Measurements from ENCODE around the gene MYG1. TPM values are rescaled to one million over a fixed set of nuclear protein-coding genes. Genes with fewer than 3 reads are reported as not detected.
A peak's percentile ranks its signal among the peaks of the same experiment; 100 is the strongest.

The MYG1 gene
- total and polyA plus RNA-seq, 2 of the 4 experiments (the other 2 are of a cell fraction), result 49.8 to 63.7 TPM

DNA sequence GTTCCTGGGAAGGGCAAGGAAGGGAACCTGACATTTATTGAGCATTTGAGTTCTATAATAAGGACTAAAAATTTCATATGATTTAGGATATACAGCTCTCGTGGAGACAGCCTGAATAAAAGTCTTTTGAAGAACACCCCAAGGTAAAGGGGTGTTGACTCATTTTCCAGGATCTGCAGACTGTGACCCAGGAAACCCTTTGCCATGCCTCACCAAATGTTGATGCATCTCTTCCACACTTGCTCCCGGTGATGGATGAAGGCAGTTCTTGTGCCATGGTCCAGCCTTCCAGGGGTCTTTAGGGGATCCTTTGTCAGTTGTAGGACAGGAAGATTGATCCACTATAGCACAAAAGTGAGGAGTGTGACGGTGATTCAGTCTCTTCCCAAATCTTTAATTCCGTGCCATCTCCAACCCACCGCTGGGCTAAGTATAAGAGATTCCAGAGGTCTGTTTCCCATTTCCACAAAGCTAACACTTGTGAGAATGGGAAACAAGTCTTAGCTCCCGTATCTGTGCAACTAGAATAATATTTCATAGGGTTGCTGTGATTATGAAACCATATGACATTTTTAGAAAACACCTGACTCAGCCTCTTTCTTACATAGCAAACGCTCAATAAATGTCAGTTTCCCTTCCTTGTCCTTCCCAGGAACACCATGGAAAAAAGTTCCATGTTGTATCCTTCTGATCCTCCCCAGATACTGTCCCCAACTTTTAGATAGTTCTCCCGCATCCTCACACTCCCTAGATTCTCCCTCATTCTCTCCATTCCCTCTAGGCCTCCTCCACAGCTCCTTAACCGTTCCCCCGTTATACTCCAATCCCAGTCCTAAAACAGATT is 21.1 kb downstream of the MYG1 start:
- Histone ChIP-seq H3K9me1 (ENCODE audit: insufficient read depth, low read length) (peaks cover 9% of the 10 kb centered on the region; the same call in 1 of the 2 replicates), H3K79me1 (ENCODE audit: low read depth in 1 of 2, low read length in 2 of 2) (peaks cover 10 to 27% of the 10 kb centered on the region in 2 experiments), H3K4me3 (ENCODE audit: insufficient read depth, low read depth, low read length) (peak overlapping the region; percentile 83), H3K14ac (replicated peaks; ENCODE audit: low read depth, low read length) (peak overlapping the region; percentile 96), H4K91ac (ENCODE audit: insufficient read depth, low read depth, low read length) (peak overlapping the region; percentile 74), H3K4ac (ENCODE audit: low read depth, low read length) (peak overlapping the region; percentile 91), H2AFZ (replicated peaks; ENCODE audit: low read length, poor library complexity) (peak overlapping the region; percentile 100), H3K56ac (ENCODE audit: extremely low read depth, insufficient read depth, low read length) (peak overlapping the region; percentile 79), H2BK15ac (ENCODE audit: low read depth, low read length) (no peak overlapping the region), H2BK20ac (ENCODE audit: low read depth, low read length) (0 out of 2 replicates have a peak overlapping the region, but pooled peaks have one; percentile 1), H3K27ac (ENCODE audit: insufficient read depth, low read length) (peak overlapping the region; percentile 95), H4K20me1 (ENCODE audit: insufficient read depth, low read length) (no peaks in the 10 kb centered on the region), H3K4me1 (ENCODE audit: control insufficient read depth, insufficient read depth, low read length) (peaks cover 12% of the 10 kb centered on the region), H3K9me3 (ENCODE audit: control insufficient read depth, insufficient read depth, low read length) (no peaks in the 10 kb centered on the region), H3K18ac (ENCODE audit: low read depth, low read length) (peak overlapping the region; percentile 54; the same call in 1 of the 2 replicates), H3K27me3 (ENCODE audit: control insufficient read depth, insufficient read depth, low read length) (no peaks in the 10 kb centered on the region), H2AK5ac (ENCODE audit: low read depth, low read length) (peak overlapping the region; percentile 77), H3K36me3 (ENCODE audit: control insufficient read depth, insufficient read depth, low read length) (peaks cover 8% of the 10 kb centered on the region), H3K4me2 (ENCODE audit: low read depth, low read length) (peak overlapping the region; percentile 95), H2AK9ac (replicated peaks; ENCODE audit: low read depth, low read length, poor library complexity) (peak overlapping the region; percentile 87), H3K9ac (ENCODE audit: low read depth, low read length) (peak overlapping the region; percentile 89), H2BK120ac (ENCODE audit: low read depth, low read length) (peak overlapping the region; percentile 56), H3K23ac (ENCODE audit: low read depth, low read length) (peak overlapping the region; percentile 97), H4K8ac (ENCODE audit: low read depth in 2 of 2, low read length in 2 of 2) (peak overlapping the region; percentile 90 to 95), H4K5ac (ENCODE audit: low read depth, low read length) (peak overlapping the region; percentile 86), H2BK5ac (ENCODE audit: low read depth, low read length, poor library complexity, severe bottlenecking) (peak overlapping the region; percentile 98)
- POLR2A ChIA-PET (ENCODE audit: unreplicated experiment), result interaction anchor here (0.9 to 1.6 kb wide), 3 partner anchors 23 to 101 kb away, joined by 4 to 6 read pairs (median 5); partner anchors contain the start of gene PFDN5
- TF ChIP-seq SMC3 (IDR thresholded peaks at IDR 0.05; ENCODE audit: low read depth, low read length), result no peak
- TF ChIP-seq MAZ (IDR thresholded peaks at IDR 0.05; ENCODE audit: borderline replicate concordance, low read depth, low read length), result no peak
- TF ChIP-seq, protein P1, sequence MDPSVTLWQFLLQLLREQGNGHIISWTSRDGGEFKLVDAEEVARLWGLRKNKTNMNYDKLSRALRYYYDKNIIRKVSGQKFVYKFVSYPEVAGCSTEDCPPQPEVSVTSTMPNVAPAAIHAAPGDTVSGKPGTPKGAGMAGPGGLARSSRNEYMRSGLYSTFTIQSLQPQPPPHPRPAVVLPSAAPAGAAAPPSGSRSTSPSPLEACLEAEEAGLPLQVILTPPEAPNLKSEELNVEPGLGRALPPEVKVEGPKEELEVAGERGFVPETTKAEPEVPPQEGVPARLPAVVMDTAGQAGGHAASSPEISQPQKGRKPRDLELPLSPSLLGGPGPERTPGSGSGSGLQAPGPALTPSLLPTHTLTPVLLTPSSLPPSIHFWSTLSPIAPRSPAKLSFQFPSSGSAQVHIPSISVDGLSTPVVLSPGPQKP (IDR thresholded peaks at IDR 0.05; ENCODE audit: borderline replicate concordance, low read depth, low read length), result no peak
- TF ChIP-seq BHLHE40 (IDR thresholded peaks at IDR 0.05; ENCODE audit: low read depth, low read length), result no peak
- peak; percentile 80 for TF ChIP-seq MAFK (IDR thresholded peaks at IDR 0.05; ENCODE audit: low read depth, low read length)
- 0 out of 2 replicates have a peak, but pooled peaks have one; percentile 6 for TF ChIP-seq CEBPB (IDR thresholded peaks at IDR 0.05; ENCODE audit: low read depth, low read length)
- TF ChIP-seq MXI1 (IDR thresholded peaks at IDR 0.05; ENCODE audit: borderline replicate concordance, low read depth, low read length), result no peak
- no peak for TF ChIP-seq CHD1 (IDR thresholded peaks at IDR 0.05; ENCODE audit: low read depth, low read length)
- intact Hi-C loops (cut with micrococcal nuclease) (loop anchor here (1.0 to 10.0 kb wide), 4 partner anchors 12 to 180 kb away; partner anchors contain the start of genes MYG1 and TARBP2), dilution Hi-C loops (cut with HindIII; ENCODE audit: low sequenced_read_pairs, unreplicated experiment) (no loop called here), in situ Hi-C loops (cut with MboI; ENCODE audit: low sequenced_read_pairs) (loop anchor here (10.0 kb wide), 1 partner anchor 184 kb away; the partner anchor contains the start of genes NPFF and TARBP2)
- DNase-seq, result no peak
- CTCF ChIA-PET, result interaction anchor here (0.6 to 1.9 kb wide), 15 partner anchors 10 to 188 kb away, joined by 3 to 14 read pairs (median 5); partner anchors contain the start of genes CSAD, MYG1 and ZNF740
- WGBS, 2 experiments (ENCODE audit: extremely low coverage in 2 of 2, insufficient read length in 1 of 2), result 0% methylated on average over 4 of the region's 10 CpGs; no CpG with 5 or more reads in 1 of the 2 experiments
- TSS peak; percentile 80 for BruUV-seq (replicated peaks)
- ATAC-seq (ENCODE audit: low read depth), result no peak

Measured in IMR-90 (cell line).